Loucy (cell line): ENCODE results near the gene TACR2.

Source experiments
- CTCF ChIP-seq: fragments of 200-600 bp; sonication (generic); conservative IDR thresholded peaks from 2 replicates; pipeline ENCODE4 v1.5.1; 2014; ENCODE audit warnings: mild to moderate bottlenecking, antibody characterized with exemption, low read length
- EZH2phosphoT487 ChIP-seq: fragments of 200-600 bp; IDR thresholded peaks from 2 replicates; pipeline ENCODE4 v1.6.1; 2018; ENCODE audit warnings: antibody characterized with exemption, mild to moderate bottlenecking, moderate library complexity, borderline replicate concordance

GRCh38 chr10:69460576-69461242 lies 44.0 kb upstream of the TACR2 start:
- no peak for TF ChIP-seq CTCF
- TF ChIP-seq EZH2phosphoT487 = no peak
